Measurements from ENCODE around the gene ANXA6.

The ANXA6 gene

DNA sequence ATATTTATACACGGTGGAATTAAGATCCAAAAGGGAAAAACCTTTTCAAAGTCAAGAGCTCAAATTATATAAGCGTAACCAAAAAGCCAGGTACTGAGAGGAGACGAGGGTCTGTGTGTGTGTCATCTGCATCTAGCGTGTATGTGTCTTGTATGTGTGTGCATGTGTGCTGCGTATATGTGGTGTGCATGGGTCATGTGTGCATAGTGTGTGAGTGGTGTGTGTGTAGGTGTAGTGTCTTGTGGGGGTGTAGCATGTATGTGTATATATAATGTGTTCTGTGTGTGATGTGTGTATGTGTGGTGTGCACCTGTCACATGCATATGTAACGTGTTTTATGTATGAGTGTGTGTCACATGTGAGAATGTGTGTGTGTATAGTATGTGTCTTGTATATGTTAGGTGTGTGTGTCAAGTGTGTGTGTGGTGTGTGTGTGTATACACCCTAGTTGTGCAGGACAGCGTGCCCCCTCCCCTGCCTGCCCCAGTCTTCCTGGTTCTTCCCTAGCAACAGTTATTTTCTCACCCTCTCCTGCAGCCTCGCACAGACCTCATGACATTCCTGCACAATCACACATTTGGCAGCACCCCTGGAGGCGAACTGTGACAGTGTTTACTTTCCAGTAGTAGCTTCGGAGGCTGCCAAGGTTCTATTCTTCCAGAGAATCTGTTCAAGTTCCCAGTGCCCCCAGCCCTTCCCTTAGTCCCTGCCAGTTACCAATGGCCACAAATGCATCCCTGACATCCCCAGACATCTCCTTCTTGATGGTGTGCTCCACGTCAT lies 49.6 kb downstream of the ANXA6 start:
- TF ChIP-seq, protein P1, sequence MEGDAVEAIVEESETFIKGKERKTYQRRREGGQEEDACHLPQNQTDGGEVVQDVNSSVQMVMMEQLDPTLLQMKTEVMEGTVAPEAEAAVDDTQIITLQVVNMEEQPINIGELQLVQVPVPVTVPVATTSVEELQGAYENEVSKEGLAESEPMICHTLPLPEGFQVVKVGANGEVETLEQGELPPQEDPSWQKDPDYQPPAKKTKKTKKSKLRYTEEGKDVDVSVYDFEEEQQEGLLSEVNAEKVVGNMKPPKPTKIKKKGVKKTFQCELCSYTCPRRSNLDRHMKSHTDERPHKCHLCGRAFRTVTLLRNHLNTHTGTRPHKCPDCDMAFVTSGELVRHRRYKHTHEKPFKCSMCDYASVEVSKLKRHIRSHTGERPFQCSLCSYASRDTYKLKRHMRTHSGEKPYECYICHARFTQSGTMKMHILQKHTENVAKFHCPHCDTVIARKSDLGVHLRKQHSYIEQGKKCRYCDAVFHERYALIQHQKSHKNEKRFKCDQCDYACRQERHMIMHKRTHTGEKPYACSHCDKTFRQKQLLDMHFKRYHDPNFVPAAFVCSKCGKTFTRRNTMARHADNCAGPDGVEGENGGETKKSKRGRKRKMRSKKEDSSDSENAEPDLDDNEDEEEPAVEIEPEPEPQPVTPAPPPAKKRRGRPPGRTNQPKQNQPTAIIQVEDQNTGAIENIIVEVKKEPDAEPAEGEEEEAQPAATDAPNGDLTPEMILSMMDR (IDR thresholded peaks at IDR 0.05; ENCODE audit: low read depth, low read length): no peak
- no peak overlapping the region for H3K4me3 ChIP-seq (ENCODE audit: low read depth, low read length)

DNA sequence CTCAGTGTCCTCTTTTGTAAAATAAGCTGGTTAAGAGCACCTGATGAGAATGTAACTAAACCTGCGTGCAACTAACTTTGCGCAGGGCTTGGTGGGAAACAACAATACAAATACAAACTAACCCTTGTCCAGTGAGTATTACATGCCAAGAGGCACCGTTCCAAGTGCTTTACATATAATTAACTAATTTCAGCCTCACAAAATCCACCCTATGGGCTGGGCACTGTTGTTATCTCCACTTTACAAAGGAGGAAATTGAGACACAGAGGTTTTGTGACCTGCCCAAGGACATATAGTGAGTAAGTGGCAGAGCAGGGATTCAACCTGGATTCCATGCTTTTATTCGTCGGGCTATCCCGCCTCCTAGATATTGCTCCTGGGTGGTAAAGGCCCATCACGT lies 50.5 kb downstream of the ANXA6 start:
- TF ChIP-seq, protein P1 (IDR thresholded peaks at IDR 0.05; ENCODE audit: low read depth, low read length): no peak
- H3K4me3 ChIP-seq (ENCODE audit: low read depth, low read length): no peak overlapping the region

DNA sequence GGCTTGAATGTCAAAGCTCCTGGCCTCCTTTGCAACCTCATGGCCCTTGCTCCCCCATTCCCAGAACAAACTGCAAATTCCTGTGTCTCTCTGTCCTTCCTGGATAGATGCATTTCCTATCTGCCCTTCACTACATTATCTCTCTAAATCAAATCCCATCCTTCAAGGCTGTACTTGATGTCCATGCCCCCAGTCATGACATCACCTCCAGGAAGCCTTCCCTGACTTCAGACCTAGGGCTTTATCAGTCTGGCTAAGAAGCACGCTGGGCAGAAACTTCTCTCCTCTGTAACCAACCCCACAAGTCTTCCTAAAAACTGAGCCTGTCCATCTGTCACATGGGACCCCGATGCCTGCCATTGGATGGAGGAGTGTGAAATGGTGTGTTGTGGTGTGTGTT lies 51.1 kb downstream of the ANXA6 start:
- TF ChIP-seq, protein P1 (IDR thresholded peaks at IDR 0.05; ENCODE audit: low read depth, low read length): no peak
- H3K4me3 ChIP-seq (ENCODE audit: low read depth, low read length): no peak overlapping the region

DNA sequence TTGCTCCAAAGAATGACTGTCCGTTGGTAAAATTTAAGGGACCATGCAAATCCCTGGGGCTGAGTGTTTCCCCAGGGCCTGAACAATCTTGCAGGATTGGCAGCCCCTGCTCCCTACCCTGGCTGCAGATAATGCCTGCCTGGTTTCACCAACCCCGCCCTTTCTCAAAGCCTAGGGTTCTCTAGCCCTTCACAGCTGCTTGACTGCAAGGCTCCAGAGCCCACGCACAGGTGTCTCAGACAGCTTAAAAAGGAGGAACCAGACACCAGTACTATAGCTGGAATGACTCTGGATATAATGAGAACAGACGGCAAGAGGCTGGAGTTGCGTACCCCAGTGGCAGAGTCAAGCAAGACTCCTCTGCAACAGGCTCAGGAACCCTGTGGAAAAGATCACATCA lies 51.5 kb downstream of the ANXA6 start:
- TF ChIP-seq, protein P1 (IDR thresholded peaks at IDR 0.05; ENCODE audit: low read depth, low read length): no peak
- H3K4me3 ChIP-seq (ENCODE audit: low read depth, low read length): no peak overlapping the region

DNA sequence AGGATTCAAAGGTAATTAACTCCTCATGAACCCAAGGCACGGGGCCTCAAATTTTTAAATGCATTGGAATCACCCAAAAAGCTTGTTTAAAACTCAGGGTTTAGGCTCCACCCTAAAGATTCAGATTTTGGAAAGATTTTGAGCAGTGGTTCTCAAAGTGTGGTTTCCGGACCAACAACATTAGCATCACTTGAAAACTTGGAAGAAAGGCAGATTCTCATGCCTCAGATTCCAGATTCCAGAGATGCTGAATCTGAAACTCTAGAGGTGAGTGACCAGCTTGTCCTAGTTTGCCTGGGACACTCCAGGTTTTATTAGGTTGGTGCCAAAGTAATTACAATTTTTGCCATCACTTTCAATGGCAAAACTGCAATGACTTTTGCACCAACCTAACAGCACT lies 52.0 kb downstream of the ANXA6 start:
- TF ChIP-seq, protein P1 (IDR thresholded peaks at IDR 0.05; ENCODE audit: low read depth, low read length): no peak
- H3K4me3 ChIP-seq (ENCODE audit: low read depth, low read length): no peak overlapping the region

DNA sequence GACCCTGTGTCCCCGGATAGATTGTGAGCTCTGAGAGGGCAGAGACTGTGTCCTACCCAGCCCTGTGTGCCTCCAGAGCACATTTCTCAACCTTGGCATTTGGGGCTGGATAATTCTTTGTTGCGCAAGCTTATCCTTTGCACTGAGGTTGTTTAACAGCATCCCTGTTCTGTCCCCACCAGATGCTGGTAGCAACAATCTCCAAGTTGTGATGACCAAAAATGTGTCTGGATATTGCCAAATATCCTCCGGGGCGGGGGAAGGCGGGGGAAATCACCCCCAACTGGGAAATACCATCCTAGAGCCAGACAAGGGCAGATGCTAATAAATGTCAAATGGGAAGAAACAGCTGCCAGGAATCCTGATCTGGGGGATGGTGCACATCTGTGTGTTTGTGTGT lies 52.8 kb downstream of the ANXA6 start:
- no peak overlapping the region for H3K4me3 ChIP-seq (ENCODE audit: low read depth, low read length)
- TF ChIP-seq, protein P1 (IDR thresholded peaks at IDR 0.05; ENCODE audit: low read depth, low read length): no peak

DNA sequence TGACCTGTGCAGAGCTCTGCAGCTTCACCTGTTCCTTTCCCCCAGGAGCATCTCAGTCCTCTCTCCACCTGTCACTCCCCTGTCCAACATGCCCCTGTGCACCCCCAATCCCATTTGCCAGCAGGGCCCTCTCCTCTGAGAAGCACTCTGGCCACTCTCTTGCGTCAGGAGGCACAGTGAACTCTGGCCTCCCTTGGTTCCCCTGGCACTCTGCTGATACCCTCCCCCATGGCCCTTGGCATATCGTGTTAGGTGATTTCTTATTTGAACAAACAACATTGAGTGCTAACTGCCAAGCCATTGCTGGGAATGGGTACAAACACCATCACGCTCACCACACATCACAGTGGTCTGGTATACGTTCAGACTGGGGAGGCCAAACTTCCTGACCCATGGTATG lies 55.8 kb downstream of the ANXA6 start:
- TF ChIP-seq, protein P1 (IDR thresholded peaks at IDR 0.05; ENCODE audit: low read depth, low read length): no peak
- H3K4me3 ChIP-seq (ENCODE audit: low read depth, low read length): no peak overlapping the region
